Measurements from ENCODE around the gene FBRS.

- TF ChIP-seq MYC (IDR thresholded peaks at IDR 0.05; ENCODE audit: low read depth, low read length) (no peak), POLR2AphosphoS5 (IDR thresholded peaks at IDR 0.05; ENCODE audit: insufficient read depth, low read depth, low read length) (no peak), CTCF (IDR thresholded peaks at IDR 0.05; ENCODE audit: extremely low read depth in 1 of 2, insufficient read depth in 1 of 2, low read depth in 1 of 2, low read length in 2 of 2) (no peak)
These were observed 6.3 kb upstream of the FBRS start for GRCh38 chr16:30652005-30652296.

Measured in endothelial cell of umbilical vein (primary cell).